ENCODE results near the gene CNTRL.

GRCh38 chr9:121122246-121123032, 47.7 kb downstream of the CNTRL start:
- no peak for TF ChIP-seq CTCF (IDR thresholded peaks at IDR 0.05)
- no peak for TF ChIP-seq POLR2A (IDR thresholded peaks at IDR 0.05)
- no peak for TF ChIP-seq EP300 (IDR thresholded peaks at IDR 0.05)
